GM12892 (cell line): ENCODE measurements around the gene PCGF3.

Experiments
- POLR2A ChIP-seq: IDR thresholded peaks from 2 replicates; pipeline ENCODE4 v1.6.1; 2011; ENCODE audit warnings: low read depth, low read length, control low read depth
- POLR2AphosphoS5 ChIP-seq: IDR thresholded peaks from 2 replicates; pipeline ENCODE4 v1.6.1; 2011; ENCODE audit warnings: low read depth, low read length, control low read depth
- TAF1 ChIP-seq: IDR thresholded peaks from 2 replicates; pipeline ENCODE4 v1.6.1; 2011; ENCODE audit warnings: low read depth, mild to moderate bottlenecking, control low read depth, low read length, borderline replicate concordance

- TF ChIP-seq TAF1, result no peak
- no peak for TF ChIP-seq POLR2A
- no peak for TF ChIP-seq POLR2AphosphoS5
Observed at GRCh38 chr4:772118-772517, 66.5 kb downstream of the PCGF3 start.
